ENCODE data around the gene MAP6. TPM values are rescaled to one million over a fixed set of nuclear protein-coding genes. Genes with fewer than 3 reads are reported as not detected.
A peak's percentile ranks its signal among the peaks of the same experiment; 100 is the strongest.

The MAP6 gene
- total and polyA plus RNA-seq, 2 of the 13 experiments (the other 11 are each of a cell fraction or from before 2014, with no cell fraction given) = 0.04 TPM; not detected in 1

DNA sequence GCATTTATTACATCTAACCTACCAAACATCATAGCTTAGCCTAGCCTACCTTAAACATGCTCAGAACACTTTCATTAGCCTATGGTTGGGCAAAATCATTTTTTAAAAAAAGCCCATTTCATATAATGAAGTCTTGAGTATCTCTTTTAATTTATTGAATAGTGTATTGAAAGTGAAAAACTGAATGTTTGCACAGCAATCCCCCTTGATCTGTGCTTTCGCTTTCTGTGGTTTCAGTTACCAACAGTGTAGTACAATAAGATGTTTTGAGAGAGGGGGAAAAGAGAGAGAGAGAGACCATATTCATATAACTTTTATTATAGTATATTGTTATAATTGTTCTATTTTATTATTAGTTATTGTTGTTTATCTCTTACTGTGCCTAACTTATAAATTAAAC, 8.4 kb upstream of the MAP6 start (continued):
- TF ChIP-seq, protein P1, sequence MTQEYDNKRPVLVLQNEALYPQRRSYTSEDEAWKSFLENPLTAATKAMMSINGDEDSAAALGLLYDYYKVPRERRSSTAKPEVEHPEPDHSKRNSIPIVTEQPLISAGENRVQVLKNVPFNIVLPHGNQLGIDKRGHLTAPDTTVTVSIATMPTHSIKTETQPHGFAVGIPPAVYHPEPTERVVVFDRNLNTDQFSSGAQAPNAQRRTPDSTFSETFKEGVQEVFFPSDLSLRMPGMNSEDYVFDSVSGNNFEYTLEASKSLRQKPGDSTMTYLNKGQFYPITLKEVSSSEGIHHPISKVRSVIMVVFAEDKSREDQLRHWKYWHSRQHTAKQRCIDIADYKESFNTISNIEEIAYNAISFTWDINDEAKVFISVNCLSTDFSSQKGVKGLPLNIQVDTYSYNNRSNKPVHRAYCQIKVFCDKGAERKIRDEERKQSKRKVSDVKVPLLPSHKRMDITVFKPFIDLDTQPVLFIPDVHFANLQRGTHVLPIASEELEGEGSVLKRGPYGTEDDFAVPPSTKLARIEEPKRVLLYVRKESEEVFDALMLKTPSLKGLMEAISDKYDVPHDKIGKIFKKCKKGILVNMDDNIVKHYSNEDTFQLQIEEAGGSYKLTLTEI (CRISPR knock-in tag; conservative IDR thresholded peaks at IDR 0.05) = no peak
- no peak for TF ChIP-seq ZSCAN9 (CRISPR knock-in tag; IDR thresholded peaks at IDR 0.05; ENCODE audit: borderline replicate concordance)
- TF ChIP-seq FOXM1 (CRISPR knock-in tag; IDR thresholded peaks at IDR 0.05) = no peak

DNA sequence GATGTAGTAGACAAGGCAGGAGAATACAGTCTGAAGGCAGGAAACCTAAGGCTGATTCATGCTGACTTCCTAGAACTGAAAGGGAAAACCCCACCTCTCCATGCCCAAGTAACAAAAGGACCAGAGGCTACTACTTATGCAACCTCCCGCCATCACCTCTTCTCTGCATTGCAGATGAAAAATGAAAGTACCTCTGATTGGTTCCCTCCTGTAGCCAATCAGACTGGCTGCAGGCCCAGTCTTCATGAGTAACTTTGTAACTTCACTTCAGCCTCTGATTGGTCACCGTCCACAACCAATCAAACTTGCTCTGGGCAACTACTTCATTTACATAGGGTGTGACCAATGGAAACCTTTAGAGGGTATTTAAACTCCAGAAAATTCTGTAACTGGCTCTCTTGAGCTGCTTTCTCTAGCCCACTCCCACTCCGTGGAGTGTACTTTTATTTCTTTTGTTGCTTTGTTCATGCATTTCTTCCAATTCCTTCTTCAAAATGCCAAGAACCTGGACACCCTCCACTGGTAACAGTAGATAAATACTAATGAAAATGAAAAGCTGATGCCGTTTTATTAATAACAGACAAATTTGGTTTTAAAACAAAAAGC, 5.2 kb upstream of the MAP6 start:
- no peak overlapping the region for H2AFZ ChIP-seq (ENCODE audit: low read length)
- no peak overlapping the region for H3K4me2 ChIP-seq (ENCODE audit: low read depth, low read length)
- peak; percentile 43 for TF ChIP-seq NFYC (CRISPR knock-in tag; IDR thresholded peaks at IDR 0.05)
- TF ChIP-seq ZNF20 (CRISPR knock-in tag; IDR thresholded peaks at IDR 0.05) = 0 out of 2 replicates have a peak, but pooled peaks have one; percentile 58
- TF ChIP-seq KMT2B (CRISPR knock-in tag; IDR thresholded peaks at IDR 0.05) = no peak
- H3K36me3 ChIP-seq (replicated peaks in 1 of 2; ENCODE audit: control insufficient read depth in 1 of 2, insufficient read depth in 2 of 2, low read length in 2 of 2) = no peaks in the 10 kb centered on the region
- no peak overlapping the region for H3K9ac ChIP-seq (ENCODE audit: insufficient read depth, low read depth, low read length)
- H3K4me1 ChIP-seq (ENCODE audit: insufficient read depth, low read length) = no peaks in the 10 kb centered on the region
- H3K27me3 ChIP-seq (ENCODE audit: control insufficient read depth in 1 of 2, insufficient read depth in 2 of 2, low read length in 2 of 2) = peaks cover 2 to 22% of the 10 kb centered on the region in 2 experiments; a peak in 4 of 5 replicates
- ATAC-seq (no peak; the same call in 2 of the 3 replicates), DNase-seq (ENCODE audit: low spot score) (peak; percentile 15), FAIRE-seq (no peak)
- no peaks in the 10 kb centered on the region for H3K9me3 ChIP-seq (ENCODE audit: low read length)
- intact Hi-C loops (cut with micrococcal nuclease; ENCODE audit: unreplicated experiment) = no loop called here
- no TSS peak for BruUV-seq (replicated peaks)
- H3K79me2 ChIP-seq (ENCODE audit: insufficient read depth, low read length) = no peaks in the 10 kb centered on the region
- 58% methylated on average over 3 of the region's 4 CpGs for WGBS (ENCODE audit: low lambda C conversion rate)
- no peak overlapping the region for H3K27ac ChIP-seq (ENCODE audit: extremely low read length, insufficient read depth, low read length)
- ChIA-PET CTCF (ENCODE audit: low intra/inter-chr PET ratio, low total read pairs) (no interaction called here), POLR2A (no interaction called here)
- in situ Hi-C loops (cut with HindIII; ENCODE audit: extremely low pct_ligation_motif_present, low pct_unique_long_range_greater_than_20kb) = no loop called here
- no peaks in the 10 kb centered on the region for H4K20me1 ChIP-seq (ENCODE audit: insufficient read depth, low read length)
- H3K4me3 ChIP-seq (replicated peaks in 1 of 3; ENCODE audit: insufficient read depth in 1 of 3, low read depth in 2 of 3, low read length in 3 of 3) = no peak overlapping the region
